ENCODE measurements around the gene TUBA1A. TPM values are rescaled to one million over a fixed set of nuclear protein-coding genes. Genes with fewer than 3 reads are reported as not detected.

Gene TUBA1A
- polyA plus RNA-seq, 2 of the 4 experiments (the other 2 are of a cell fraction): 163 to 222 TPM

DNA sequence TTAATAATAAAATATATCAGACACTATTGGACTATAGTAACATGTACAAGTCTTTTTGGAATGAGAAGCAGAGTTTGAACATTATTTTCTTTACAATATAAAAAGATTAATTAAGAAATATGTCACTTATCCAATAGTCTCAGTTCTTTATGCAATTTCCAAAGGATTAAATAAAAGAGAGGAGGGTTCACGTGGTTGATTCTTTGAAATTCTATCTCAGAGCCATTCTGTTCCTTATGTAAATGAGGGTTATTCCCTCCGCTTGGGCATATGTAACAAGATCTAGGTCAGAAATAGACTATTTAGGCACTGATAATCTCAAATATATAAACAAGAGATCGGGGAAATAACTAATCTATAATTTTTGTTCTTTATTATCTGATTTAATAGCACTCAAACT lies 2.1 kb upstream of the TUBA1A start:
- TF ChIP-seq RCOR1 (IDR thresholded peaks at IDR 0.05; ENCODE audit: low read depth, low read length): no peak
- TF ChIP-seq, protein P1, sequence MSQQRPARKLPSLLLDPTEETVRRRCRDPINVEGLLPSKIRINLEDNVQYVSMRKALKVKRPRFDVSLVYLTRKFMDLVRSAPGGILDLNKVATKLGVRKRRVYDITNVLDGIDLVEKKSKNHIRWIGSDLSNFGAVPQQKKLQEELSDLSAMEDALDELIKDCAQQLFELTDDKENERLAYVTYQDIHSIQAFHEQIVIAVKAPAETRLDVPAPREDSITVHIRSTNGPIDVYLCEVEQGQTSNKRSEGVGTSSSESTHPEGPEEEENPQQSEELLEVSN (IDR thresholded peaks at IDR 0.05; ENCODE audit: borderline replicate concordance, low read depth): no peak
- no peak for TF ChIP-seq KDM5A (IDR thresholded peaks at IDR 0.05)
- TF ChIP-seq SREBF2 (IDR thresholded peaks at IDR 0.05): no peak
- TF ChIP-seq BHLHE40 (IDR thresholded peaks at IDR 0.05; ENCODE audit: low read depth, low read length): no peak
- TF ChIP-seq NPAS2 (CRISPR knock-in tag; IDR thresholded peaks at IDR 0.05; ENCODE audit: borderline replicate concordance): no peak
- TF ChIP-seq HOXB5 (CRISPR knock-in tag; IDR thresholded peaks at IDR 0.05): no peak
- TF ChIP-seq, protein P2, sequence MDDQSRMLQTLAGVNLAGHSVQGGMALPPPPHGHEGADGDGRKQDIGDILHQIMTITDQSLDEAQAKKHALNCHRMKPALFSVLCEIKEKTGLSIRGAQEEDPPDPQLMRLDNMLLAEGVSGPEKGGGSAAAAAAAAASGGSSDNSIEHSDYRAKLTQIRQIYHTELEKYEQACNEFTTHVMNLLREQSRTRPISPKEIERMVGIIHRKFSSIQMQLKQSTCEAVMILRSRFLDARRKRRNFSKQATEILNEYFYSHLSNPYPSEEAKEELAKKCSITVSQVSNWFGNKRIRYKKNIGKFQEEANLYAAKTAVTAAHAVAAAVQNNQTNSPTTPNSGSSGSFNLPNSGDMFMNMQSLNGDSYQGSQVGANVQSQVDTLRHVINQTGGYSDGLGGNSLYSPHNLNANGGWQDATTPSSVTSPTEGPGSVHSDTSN (IDR thresholded peaks at IDR 0.05): no peak
- no peak for TF ChIP-seq CBX8 (IDR thresholded peaks at IDR 0.05)
- TF ChIP-seq CHD4 (IDR thresholded peaks at IDR 0.05; ENCODE audit: borderline replicate concordance): no peak
- TF ChIP-seq RARB (CRISPR knock-in tag; IDR thresholded peaks at IDR 0.05): no peak
- TF ChIP-seq CHD2 (IDR thresholded peaks at IDR 0.05; ENCODE audit: low read length, partially characterized antibody): no peak
- TF ChIP-seq RFX5 (IDR thresholded peaks at IDR 0.05): no peak
- TF ChIP-seq ZC3H11A (IDR thresholded peaks at IDR 0.05): no peak
- Histone ChIP-seq H3K4me2 (no peak overlapping the region), H3K9me3 (no peaks in the 10 kb centered on the region), H3K4me1 (peaks cover 19% of the 10 kb centered on the region), H3K27ac (no peak overlapping the region), H3K4me3 (no peak overlapping the region)
- FAIRE-seq (no peak), DNase-seq (ENCODE audit: low read depth in 1 of 2, low spot score in 1 of 2) (no peak), ATAC-seq (no peak)
- 64% methylated on average over 3 of the region's 3 CpGs for WGBS (ENCODE audit: missing lambda C conversion rate)
- CTCF ChIA-PET: interaction anchor here (0.7 kb wide), 1 partner anchor 62 kb away, joined by 4 read pairs; no protein-coding TSS in a partner anchor
- POLR2A ChIA-PET: interaction anchor here (4.7 kb wide), 1 partner anchor 60 kb away, joined by 66 read pairs; the partner anchor contains the start of gene TUBA1B

DNA sequence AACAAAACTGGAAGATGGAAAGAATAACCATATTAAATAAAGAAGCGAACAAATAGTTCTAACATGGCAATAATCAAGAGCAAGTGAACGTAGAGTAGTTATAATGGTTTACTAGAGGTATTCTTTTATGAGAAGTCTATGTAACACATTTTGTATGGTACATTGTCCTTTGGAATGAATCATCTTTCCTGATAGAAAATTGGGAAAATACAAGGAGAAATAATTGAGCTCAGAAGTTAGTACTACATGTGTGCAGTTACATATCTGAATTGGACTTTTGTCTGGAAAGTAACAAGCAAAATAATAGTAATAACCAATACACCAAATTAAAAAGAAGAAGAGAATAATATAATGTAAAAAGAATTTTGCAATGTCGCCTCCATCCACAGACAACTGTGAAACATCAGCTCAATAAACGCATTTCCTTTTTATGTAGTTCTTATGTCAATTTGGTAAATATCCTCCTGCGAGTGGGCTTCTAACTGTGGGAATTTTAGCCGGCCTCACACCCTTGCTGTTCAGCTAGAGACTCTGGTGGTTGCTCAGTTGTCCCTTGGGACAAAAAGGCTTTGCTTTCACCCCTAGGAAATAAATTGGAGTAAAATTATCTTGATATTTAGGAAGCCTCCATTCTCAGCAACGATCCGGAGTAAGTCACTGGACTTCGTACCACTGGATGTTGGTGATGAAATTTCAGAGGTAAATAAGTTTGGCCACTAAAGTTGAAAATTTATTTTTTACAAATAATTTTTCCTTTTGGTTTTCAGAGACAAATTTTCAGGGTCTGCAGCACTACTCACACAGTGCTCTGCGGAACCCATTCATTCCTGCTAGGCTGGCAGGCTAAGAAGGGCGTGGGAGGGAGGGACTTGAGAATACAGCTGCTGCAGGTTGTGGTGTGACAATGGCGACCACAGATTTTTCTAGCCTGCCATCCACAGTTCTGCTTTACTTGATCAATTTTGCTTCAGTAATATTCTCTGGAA lies 1.1 kb upstream of the TUBA1A start:
- peak overlapping the region; percentile 90 to 92 for H3K27ac ChIP-seq
- WGBS (ENCODE audit: missing lambda C conversion rate): 79% methylated on average over 12 of the region's 12 CpGs
- peak overlapping the region; percentile 81 for H3K4me2 ChIP-seq
- peaks cover 19% of the 10 kb centered on the region for H3K4me1 ChIP-seq
- ATAC-seq (no peak), FAIRE-seq (no peak), DNase-seq (ENCODE audit: low read depth in 1 of 2, low spot score in 1 of 2) (no peak)
- H3K4me3 ChIP-seq: peak overlapping the region; percentile 89
- ChIA-PET POLR2A (interaction anchor here (2.1 to 4.7 kb wide), 3 partner anchors 16 to 59 kb away, joined by 8 to 66 read pairs (median 21); partner anchors contain the start of gene TUBA1B), CTCF (interaction anchor here (0.9 to 2.8 kb wide), 5 partner anchors 41 to 82 kb away, joined by 3 to 20 read pairs (median 5); no protein-coding TSS in a partner anchor)
- TF ChIP-seq HOXB5 (CRISPR knock-in tag; IDR thresholded peaks at IDR 0.05) (no peak), SREBF2 (IDR thresholded peaks at IDR 0.05) (no peak), NPAS2 (CRISPR knock-in tag; IDR thresholded peaks at IDR 0.05; ENCODE audit: borderline replicate concordance) (no peak), NFE2L2 (conservative IDR thresholded peaks at IDR 0.05; ENCODE audit: low read length) (no peak), HOXB13 (CRISPR knock-in tag; IDR thresholded peaks at IDR 0.05; ENCODE audit: low read depth) (no peak), FOXS1 (CRISPR knock-in tag; IDR thresholded peaks at IDR 0.05) (no peak), EHMT2 (IDR thresholded peaks at IDR 0.05; ENCODE audit: low read depth) (no peak), JUNB (IDR thresholded peaks at IDR 0.05) (no peak), CBX2 (IDR thresholded peaks at IDR 0.05; ENCODE audit: borderline replicate concordance, low read depth) (no peak), RCOR1 (IDR thresholded peaks at IDR 0.05; ENCODE audit: low read depth, low read length) (no peak), PHF8 (IDR thresholded peaks at IDR 0.05; ENCODE audit: borderline replicate concordance, low read depth) (no peak), HDAC2 (IDR thresholded peaks at IDR 0.05) (no peak), ZC3H11A (IDR thresholded peaks at IDR 0.05) (no peak), ZFP36 (IDR thresholded peaks at IDR 0.05; ENCODE audit: borderline replicate concordance, partially characterized antibody) (no peak), EHF (CRISPR knock-in tag; IDR thresholded peaks at IDR 0.05) (no peak)
- TF ChIP-seq, protein P3, sequence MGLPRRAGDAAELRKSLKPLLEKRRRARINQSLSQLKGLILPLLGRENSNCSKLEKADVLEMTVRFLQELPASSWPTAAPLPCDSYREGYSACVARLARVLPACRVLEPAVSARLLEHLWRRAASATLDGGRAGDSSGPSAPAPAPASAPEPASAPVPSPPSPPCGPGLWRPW (IDR thresholded peaks at IDR 0.05): no peak
- TF ChIP-seq, protein P2 (IDR thresholded peaks at IDR 0.05): no peak
- TF ChIP-seq, protein P4, sequence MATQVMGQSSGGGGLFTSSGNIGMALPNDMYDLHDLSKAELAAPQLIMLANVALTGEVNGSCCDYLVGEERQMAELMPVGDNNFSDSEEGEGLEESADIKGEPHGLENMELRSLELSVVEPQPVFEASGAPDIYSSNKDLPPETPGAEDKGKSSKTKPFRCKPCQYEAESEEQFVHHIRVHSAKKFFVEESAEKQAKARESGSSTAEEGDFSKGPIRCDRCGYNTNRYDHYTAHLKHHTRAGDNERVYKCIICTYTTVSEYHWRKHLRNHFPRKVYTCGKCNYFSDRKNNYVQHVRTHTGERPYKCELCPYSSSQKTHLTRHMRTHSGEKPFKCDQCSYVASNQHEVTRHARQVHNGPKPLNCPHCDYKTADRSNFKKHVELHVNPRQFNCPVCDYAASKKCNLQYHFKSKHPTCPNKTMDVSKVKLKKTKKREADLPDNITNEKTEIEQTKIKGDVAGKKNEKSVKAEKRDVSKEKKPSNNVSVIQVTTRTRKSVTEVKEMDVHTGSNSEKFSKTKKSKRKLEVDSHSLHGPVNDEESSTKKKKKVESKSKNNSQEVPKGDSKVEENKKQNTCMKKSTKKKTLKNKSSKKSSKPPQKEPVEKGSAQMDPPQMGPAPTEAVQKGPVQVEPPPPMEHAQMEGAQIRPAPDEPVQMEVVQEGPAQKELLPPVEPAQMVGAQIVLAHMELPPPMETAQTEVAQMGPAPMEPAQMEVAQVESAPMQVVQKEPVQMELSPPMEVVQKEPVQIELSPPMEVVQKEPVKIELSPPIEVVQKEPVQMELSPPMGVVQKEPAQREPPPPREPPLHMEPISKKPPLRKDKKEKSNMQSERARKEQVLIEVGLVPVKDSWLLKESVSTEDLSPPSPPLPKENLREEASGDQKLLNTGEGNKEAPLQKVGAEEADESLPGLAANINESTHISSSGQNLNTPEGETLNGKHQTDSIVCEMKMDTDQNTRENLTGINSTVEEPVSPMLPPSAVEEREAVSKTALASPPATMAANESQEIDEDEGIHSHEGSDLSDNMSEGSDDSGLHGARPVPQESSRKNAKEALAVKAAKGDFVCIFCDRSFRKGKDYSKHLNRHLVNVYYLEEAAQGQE (IDR thresholded peaks at IDR 0.05): no peak
- TF ChIP-seq, protein P5, sequence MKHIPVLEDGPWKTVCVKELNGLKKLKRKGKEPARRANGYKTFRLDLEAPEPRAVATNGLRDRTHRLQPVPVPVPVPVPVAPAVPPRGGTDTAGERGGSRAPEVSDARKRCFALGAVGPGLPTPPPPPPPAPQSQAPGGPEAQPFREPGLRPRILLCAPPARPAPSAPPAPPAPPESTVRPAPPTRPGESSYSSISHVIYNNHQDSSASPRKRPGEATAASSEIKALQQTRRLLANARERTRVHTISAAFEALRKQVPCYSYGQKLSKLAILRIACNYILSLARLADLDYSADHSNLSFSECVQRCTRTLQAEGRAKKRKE (CRISPR knock-in tag; IDR thresholded peaks at IDR 0.05; ENCODE audit: low read depth): no peak
- no peaks in the 10 kb centered on the region for H3K9me3 ChIP-seq
